Stimulated activated CD4-positive, alpha-beta T cell treated with anti-CD3 and anti-CD28 coated beads, TNF-alpha, amount 100 ng/mL, for 48 hours (primary cell): ENCODE measurements around the gene TIAL1.
"Not testable (repeated sequence)": the region's sequence is repeated elsewhere in the genome, so short reads cannot be mapped to it uniquely, and the experiment has no call there.

ENCODE experiments used
- DNase-seq, 3 donors: peaks; one replicate each; pipeline ENCODE4 v3.0.0-alpha.2; 2020; ENCODE audit warnings: low read depth in 3 of 3

TIAL1 gene

GRCh38 chr10:119596537-119597404, at the start of gene TIAL1:
Gene TIAL1 (minus strand): TSS chr10:119596964. CDS start chr10:119596465, 499 bp downstream.
- peak; percentile 88 to 91 (median 89) for DNase-seq

GRCh38 chr10:119644994-119645393, 48.2 kb upstream of the TIAL1 start:
- no peak for DNase-seq

DNA sequence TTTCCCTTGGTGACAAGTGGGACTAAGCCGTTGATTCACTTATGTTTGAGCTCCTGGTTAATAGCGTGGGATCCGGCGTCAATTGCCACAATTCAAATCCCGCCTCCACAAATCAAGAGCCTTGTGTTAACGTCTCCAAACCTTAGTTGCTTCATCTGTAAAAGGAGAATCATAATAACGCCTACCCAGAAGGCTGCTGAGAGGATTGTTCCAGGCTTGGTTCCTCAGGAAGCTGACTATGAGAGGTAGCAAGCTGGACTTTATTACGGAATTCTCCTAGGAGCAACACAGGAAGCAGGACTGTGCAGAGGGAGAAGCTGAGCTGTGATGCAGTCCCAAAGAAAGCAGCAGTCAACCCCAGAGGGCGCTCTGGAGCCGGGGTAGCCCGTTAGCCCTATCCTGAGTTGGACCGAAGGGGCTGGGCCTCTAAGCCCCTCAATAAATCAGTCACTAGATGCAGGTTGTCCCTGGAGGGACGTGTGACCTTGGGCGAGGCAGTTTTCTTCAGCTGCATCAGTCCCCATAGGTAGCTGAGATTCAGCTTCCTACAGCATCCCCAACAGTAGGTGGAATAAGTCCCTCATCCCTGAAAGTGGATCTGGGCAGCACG, 47.5 kb upstream of the TIAL1 start:
- no peak for DNase-seq

- no peak for DNase-seq
Observed at GRCh38 chr10:119643306-119644204, 46.8 kb upstream of the TIAL1 start.

DNA sequence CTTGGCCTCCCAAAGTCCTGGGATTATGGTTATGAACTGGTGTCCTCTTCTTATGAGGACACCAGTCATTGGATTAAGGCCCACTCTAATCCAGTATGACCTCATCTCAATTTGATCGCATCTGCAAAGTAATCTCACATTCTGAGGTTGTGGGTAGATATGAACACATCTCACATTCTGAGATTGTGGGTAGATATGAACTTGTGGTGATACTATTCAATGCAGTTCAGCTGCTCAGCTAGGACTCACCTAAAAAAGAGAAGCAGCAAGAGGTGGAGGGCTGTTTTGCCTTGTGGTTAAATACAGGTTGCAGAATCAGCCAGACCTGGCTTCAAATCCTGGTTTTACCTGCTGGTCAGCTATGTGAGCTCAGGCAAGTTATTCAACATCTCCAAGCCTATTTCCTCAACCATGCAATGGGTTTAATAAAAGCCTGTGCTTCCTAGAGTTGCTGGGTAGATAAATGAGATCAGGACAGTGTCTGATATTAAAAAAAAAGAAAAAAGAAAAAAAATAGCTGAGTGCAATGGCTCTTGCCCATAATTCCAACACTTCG, 45.9 kb upstream of the TIAL1 start:
- DNase-seq = no peak

- no peak for DNase-seq
Observed at GRCh38 chr10:119640875-119641526, 44.2 kb upstream of the TIAL1 start.

GRCh38 chr10:119640384-119640783, 43.6 kb upstream of the TIAL1 start:
- no peak for DNase-seq

GRCh38 chr10:119638982-119639381, 42.2 kb upstream of the TIAL1 start:
- DNase-seq = no peak

GRCh38 chr10:119637631-119638030, 40.9 kb upstream of the TIAL1 start:
- no peak for DNase-seq

GRCh38 chr10:119634219-119634544, 37.4 kb upstream of the TIAL1 start:
- DNase-seq = no peak

DNA sequence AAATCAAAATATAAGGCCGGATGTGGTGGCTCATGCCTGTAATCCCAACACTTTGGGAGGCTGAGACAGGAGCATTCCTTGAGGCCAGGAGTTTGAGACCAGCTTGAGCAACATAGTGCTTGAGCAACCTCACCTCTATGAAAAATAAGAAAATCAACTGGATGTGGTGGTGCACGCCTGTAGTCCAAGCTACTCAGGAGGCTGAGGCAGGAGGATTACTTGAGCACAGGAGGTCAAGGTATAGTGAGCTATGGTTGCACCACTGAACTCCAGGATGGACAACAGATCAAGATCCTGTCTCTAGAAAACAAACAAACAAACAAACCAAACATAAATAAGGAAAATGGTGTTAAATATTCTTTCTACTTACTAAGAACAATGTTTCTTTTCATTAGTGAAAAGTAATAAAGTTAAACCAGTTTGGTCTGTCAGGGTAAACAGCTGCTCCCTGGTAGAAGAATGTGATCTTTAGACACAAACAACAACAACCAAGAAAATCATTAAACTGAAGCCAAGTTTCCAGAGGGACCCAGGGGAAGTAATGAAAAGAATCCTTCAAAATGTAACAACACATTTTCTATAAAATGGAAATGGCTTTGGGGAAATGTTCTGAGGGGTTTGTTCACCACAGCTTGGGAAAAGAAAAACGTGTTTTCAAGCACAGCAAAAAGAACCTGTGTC, 36.9 kb upstream of the TIAL1 start:
- DNase-seq = no peak

DNA sequence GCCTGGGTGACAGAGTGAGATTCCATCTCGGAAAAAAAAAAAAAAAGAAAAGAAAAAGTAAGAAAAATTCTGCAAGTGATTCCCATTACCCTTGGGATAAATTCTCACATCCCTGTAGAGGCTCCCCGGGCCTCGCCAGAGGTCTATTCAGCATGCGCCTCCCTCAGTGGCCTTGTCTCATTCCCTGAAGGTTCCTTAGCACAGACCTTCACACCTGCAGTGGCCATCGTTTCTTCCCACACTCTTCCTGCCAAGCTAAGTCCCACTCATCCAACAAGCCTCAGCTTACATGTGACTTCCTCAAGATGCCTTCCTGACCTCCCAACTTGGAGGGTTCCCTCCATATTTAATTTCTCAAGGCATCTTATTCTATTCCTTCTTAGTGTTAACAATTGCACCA, 33.5 kb upstream of the TIAL1 start:
- no peak for DNase-seq

- DNase-seq = no peak
Observed at GRCh38 chr10:119625570-119626280, 29.0 kb upstream of the TIAL1 start.

GRCh38 chr10:119621078-119621384, 24.3 kb upstream of the TIAL1 start:
- DNase-seq = no peak

GRCh38 chr10:119620241-119621077, 23.7 kb upstream of the TIAL1 start:
- DNase-seq = no peak

- not testable (repeated sequence) for DNase-seq
Observed at GRCh38 chr10:119619811-119620210, 23.0 kb upstream of the TIAL1 start.

DNA sequence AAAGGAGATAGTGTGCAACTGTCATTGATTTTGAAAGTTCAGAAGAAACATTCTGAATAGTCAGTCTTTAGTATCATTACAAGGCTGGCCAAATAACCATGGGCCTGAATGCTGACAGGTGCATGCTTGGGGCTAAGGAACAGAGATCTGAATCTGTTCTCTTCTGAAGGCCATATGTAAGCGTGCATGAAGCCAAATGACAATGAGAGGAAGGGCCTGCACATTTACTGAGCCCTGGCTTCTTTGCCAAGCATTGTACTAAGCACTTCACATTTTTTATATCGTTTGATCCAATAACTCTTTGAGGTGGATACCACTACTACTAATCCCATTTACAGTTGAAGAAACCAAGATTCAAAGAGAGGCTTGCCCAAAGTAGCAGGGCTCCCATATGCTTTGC, 22.5 kb upstream of the TIAL1 start:
- DNase-seq = no peak

DNA sequence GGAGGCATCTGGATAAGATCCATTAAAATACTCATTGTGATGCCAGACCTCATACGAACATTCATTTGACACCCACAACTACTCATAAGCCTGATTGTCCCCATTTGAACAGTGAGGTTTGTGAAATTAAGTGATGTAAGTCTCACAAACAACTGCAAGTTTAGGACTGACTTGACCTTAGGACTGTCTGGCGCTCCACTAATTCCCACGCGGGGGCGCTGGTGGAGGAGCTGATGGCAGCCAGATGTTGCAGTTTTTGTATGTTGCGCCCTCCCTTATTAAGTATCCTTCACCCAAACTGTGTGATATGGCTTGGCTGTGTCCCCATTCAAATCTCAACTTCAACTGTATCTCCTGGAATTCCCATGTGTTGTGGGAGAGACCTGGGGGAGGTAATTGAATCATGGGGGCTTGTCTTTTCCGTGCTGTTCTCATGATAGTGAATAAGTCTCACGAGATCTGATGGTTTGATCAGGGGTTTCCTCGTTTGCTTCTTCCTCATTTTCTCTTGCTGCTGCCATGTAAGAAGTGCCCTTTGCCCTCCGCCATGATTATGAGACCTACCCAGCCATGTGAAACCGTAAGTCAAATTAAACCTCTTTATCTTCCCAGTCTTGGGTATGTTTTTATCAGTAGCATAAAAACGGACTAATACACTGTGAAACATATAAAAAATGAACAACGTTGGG, 20.3 kb upstream of the TIAL1 start:
- no peak for DNase-seq

GRCh38 chr10:119614686-119615085, 17.9 kb upstream of the TIAL1 start:
- DNase-seq = no peak
